Middle frontal gyrus (tissue), 1 donor: ENCODE results near the gene SLC6A7.

Source experiments
- DNase-seq: peaks from one replicate; pipeline ENCODE4 v3.0.0-alpha.2; 2015; ENCODE audit warnings: low spot score; ENCODE audit errors: extremely low spot score

SLC6A7 gene

GRCh38 chr5:150189728-150190502, at the start of gene SLC6A7:
Gene SLC6A7 (plus strand): TSS chr5:150190062. CDS start chr5:150190328, 266 bp downstream.
- DNase-seq = no peak

- no peak for DNase-seq
Measured at GRCh38 chr5:150140830-150141229, 49.0 kb upstream of the SLC6A7 start.

DNA sequence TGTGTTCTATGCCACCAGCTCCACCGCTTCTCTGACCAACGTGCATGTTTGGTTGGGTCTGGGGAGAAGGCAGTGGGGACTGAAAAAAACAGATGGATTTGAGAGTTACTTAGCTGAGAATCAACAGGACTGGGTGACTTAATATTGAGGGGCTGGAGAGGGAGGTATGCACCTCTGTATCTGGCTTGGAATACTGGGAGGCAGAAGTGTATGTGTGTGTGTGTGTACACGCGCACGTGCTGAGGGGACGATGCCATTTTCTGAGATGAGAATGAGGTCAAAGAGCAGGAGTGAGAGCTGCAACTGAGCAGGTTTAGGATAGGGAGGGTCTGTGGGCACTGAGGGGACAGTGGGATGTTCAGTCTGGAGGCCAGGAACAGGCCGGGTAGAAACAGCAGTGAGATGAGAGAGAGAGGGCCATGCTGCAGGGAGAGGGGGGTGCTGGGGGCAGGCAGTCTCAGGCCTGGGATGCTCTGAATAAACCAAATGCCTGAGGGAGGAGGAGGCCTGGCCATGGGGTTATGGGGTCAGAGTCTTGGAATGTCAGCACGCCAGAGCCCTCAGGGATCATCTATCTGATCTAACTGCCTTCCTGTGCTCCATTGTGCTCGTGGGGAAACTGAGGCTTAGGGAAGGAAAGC, 48.2 kb upstream of the SLC6A7 start:
- no peak for DNase-seq

GRCh38 chr5:150142185-150142958, 47.5 kb upstream of the SLC6A7 start:
- DNase-seq = no peak

DNA sequence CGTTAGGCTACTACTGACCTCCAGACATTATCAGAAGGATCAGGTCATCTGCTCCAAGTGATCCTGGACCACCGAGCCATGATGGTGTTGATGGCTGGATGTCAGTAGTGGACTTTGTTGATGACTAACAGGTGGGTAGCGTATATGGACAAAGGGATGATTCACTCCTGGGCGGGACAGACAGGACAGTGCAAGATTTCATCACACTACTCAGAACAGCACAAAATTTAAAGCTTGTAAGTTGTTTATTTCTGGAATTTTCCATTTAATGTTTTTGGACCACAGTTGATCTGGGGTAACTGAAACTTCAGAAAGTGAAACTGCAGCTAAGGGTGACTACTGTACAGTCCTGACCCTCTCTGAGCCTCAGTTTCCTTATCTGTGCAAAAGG, 46.9 kb upstream of the SLC6A7 start:
- DNase-seq = no peak

GRCh38 chr5:150143350-150144245, 46.3 kb upstream of the SLC6A7 start:
- DNase-seq = no peak

- DNase-seq = no peak
Measured at GRCh38 chr5:150144246-150144801, 45.5 kb upstream of the SLC6A7 start.

- no peak for DNase-seq
Measured at GRCh38 chr5:150144879-150145278, 45.0 kb upstream of the SLC6A7 start.

- DNase-seq = no peak
Measured at GRCh38 chr5:150146235-150146634, 43.6 kb upstream of the SLC6A7 start.

GRCh38 chr5:150146862-150147601, 42.8 kb upstream of the SLC6A7 start:
- DNase-seq = no peak

GRCh38 chr5:150147670-150148069, 42.2 kb upstream of the SLC6A7 start:
- DNase-seq = no peak

DNA sequence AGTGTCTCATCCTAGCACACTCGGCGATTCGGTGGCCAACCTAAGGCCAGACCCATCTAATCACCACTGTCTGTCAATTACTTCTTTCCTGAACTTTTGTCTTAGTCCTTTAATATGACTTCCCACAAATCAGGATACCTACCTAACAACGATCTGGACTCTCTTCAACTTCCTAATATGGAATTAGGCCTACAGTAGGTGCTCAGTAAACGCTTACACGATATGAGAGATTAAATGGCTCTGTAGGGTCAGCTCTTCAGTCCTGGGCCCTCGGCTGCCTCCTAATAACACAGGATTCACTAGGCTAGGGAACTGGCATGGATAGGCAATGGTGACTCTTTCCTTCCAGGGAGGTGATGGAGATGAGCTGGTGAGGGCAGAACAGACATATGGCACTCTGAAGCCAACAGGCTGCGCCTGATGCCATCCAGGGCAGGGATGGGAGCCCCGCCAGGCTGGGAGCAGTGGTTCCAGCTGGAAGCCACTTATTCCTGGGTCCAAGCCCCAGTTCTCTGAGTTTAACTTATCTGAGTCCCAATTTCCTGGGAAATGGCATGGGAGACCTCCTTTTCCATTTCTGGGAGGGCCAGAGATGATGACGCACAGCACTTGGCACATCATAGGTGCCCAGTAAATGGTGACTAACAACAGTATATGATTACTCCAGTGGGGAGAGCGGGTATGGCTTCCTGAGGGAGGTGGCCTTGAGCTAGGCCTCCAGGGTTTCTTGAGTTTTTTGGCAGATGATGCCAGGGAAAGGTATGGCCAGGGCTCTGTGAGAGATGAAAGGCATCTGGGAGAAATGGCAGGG, 41.5 kb upstream of the SLC6A7 start:
- no peak for DNase-seq

DNA sequence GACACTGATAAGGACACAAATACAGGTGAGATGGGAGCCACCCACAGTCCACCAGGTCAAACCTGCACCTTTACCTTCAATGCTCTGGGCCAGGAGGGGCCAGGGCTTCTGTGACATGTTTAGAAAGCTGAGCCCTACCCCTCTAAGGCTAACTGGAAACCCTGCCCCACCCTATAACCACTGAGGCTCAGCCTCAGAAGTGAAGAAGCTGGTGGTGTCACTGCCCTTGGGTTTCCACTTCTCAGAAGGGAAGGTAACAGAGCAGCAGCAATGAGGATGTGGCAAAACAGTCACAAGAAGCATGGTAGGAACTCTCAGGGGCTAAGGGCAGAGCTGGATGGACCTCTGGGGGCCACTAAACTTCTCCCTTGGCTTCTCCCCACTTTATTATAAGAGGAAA, 40.2 kb upstream of the SLC6A7 start:
- DNase-seq = no peak

DNA sequence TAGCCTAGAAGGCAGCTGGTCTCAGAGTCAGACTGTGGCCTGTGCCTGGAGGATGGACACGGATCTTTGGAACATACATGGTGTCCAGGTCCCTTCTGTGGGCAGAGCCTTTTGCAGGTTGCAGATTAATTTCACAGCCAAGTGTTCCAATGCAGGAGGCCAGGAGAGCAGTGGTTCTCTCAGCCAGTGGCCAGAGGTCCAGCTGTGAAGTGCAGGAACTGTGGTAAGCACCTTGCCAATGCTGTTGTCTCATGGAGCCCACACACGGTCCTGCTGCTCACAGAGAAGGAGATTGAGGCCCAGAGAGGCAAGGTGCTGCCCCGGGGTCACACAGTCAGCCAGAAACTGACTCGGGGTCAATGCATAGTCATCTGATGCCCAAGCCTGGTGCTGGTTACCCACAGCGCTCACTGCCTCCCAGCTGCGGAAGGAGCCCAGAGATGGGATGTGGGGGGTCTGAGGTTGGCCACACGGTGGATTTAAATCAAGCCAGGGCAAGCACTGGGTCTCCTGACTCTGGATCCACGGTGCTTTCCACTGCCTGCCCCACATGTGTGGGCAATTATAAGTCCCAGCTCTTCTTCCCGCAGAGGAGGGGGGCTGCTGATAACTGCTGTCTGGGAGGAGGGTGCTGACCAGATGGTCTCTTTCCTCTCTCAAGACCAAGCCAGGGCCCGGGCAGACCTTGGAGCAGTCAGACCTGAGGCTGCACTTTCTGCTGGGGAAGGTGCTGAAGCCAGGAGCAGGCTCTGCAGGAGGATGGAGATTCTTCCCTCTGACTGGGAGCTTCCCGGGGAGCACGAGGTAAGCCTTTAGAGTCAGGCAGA, 37.0 kb upstream of the SLC6A7 start:
- no peak for DNase-seq

DNA sequence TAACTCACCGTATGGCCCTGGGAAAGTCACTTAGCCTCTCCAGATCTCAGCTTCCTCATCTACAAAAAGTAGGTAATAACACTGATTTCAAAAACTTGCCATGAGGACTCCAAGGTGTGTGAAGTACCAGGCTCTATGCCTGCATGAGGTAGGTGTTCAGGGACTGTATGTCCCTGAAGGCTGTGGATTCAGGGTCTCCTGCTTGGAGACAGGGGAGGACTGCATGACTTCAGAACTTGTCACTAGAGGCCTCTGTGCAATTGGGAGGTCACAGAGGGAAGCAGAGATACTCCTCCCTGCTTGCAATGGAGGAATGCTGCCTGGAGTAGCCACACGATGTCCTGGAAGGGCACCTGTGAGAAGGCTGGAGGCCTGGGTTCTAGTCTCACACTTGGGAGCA, 36.4 kb upstream of the SLC6A7 start:
- no peak for DNase-seq

DNA sequence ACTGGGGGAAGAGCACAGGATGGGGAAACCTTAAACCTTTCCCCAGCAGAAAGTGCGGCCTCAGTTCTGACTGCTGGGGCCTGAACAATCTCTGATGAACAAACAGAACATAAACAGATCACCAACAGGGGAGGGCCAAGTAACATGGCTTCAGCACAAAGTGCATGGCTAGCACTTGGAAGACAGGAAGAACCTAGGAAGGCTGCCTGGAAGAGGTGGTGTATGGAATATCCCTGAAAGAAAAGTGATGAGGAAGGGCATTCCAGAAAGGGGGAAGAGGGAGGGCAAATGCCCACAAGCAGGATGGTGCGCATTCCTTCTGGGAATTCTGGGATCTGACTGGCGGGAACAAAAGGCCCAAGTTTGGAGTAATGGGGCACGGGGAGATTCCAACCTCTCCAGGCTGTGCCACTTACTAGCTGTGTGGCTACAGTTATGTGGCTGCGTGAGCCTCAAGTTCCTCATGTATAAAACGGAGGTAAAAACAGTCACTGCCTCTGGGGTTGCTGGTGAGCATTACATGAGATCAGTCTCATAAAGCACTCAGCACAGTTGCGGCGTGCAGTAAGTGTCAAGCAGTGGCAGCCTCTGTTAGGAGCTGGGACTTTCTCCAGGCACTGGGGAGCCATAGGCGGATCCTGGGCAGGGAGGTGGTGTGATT, 35.8 kb upstream of the SLC6A7 start:
- no peak for DNase-seq

DNA sequence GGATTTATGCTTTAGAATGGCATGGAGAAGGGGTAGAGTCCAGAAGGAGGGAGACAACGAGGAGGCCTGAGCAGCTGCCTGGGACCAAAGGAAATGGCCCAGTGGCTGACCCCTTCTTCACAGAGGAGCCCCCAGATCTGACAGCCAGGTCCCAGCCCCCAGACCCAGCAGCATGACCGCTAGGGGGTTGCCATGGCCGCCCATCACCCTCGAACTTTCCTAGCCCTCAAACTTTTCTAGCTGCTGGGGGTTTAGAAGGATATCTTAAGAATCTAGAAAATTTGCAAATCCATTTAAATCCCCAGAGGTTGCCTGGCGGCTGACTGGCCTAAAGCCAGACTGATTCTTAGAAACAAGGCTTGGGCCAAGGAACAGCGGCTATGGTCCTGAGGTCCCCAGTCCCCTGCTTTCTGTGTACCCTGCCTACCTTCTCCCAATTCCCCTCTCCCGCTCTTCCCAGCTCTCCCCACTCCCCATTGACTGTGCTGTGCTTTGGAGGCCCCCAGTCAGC, 35.2 kb upstream of the SLC6A7 start:
- DNase-seq = no peak
